Measurements from ENCODE around the gene TTC28.

The TTC28 gene

GRCh38 chr22:28018461-28018927 is 661.1 kb downstream of the TTC28 start:
- no peak for DNase-seq (ENCODE audit: low read depth)
- TF ChIP-seq CTCF (IDR thresholded peaks at IDR 0.05; ENCODE audit: control insufficient read depth, extremely low read depth, insufficient read depth) = no peak
- H3K4me3 ChIP-seq (ENCODE audit: low read depth, low read length) = no peak overlapping the region

GRCh38 chr22:28017859-28018258 is 661.8 kb downstream of the TTC28 start:
- H3K4me3 ChIP-seq (ENCODE audit: low read depth, low read length) = no peak overlapping the region
- TF ChIP-seq CTCF (IDR thresholded peaks at IDR 0.05; ENCODE audit: control insufficient read depth, extremely low read depth, insufficient read depth) = no peak
- DNase-seq (ENCODE audit: low read depth) = no peak

GRCh38 chr22:28017558-28017820 is 662.2 kb downstream of the TTC28 start:
- DNase-seq (ENCODE audit: low read depth) = no peak
- no peak for TF ChIP-seq CTCF (IDR thresholded peaks at IDR 0.05; ENCODE audit: control insufficient read depth, extremely low read depth, insufficient read depth)
- no peak overlapping the region for H3K4me3 ChIP-seq (ENCODE audit: low read depth, low read length)

GRCh38 chr22:28016781-28017557 is 662.7 kb downstream of the TTC28 start:
- no peak for DNase-seq (ENCODE audit: low read depth)

GRCh38 chr22:28015676-28016601 is 663.7 kb downstream of the TTC28 start:
- TF ChIP-seq CTCF (IDR thresholded peaks at IDR 0.05; ENCODE audit: control insufficient read depth, extremely low read depth, insufficient read depth) = no peak
- H3K4me3 ChIP-seq (ENCODE audit: low read depth, low read length) = no peak overlapping the region
- DNase-seq (ENCODE audit: low read depth) = no peak

More at GRCh38 chr22:28016781-28017557, 662.7 kb downstream of the TTC28 start:
- TF ChIP-seq CTCF (IDR thresholded peaks at IDR 0.05; ENCODE audit: control insufficient read depth, extremely low read depth, insufficient read depth) = no peak
- no peak overlapping the region for H3K4me3 ChIP-seq (ENCODE audit: low read depth, low read length)

GRCh38 chr22:28015046-28015425 is 664.6 kb downstream of the TTC28 start:
- DNase-seq (ENCODE audit: low read depth) = no peak
- no peak overlapping the region for H3K4me3 ChIP-seq (ENCODE audit: low read depth, low read length)
- no peak for TF ChIP-seq CTCF (IDR thresholded peaks at IDR 0.05; ENCODE audit: control insufficient read depth, extremely low read depth, insufficient read depth)

Measured in LNCaP clone FGC (cell line).